Measurements from ENCODE around the gene KCNC4. TPM values are rescaled to one million over a fixed set of nuclear protein-coding genes. Genes with fewer than 3 reads are reported as not detected.

Gene KCNC4
- total RNA-seq, 2 donors from 2014 or later, result 12.2 to 14.7 TPM

GRCh38 chr1:110223127-110223526 is 13.0 kb downstream of the KCNC4 start:
- peaks cover 2% of the 10 kb centered on the region for H3K36me3 Mint-ChIP-seq (ENCODE audit: low read depth)
- ATAC-seq, result no peak
- H3K4me1 Mint-ChIP-seq, result peaks cover 8% of the 10 kb centered on the region
- DNase-seq, result no peak
- no peak overlapping the region for H3K27ac Mint-ChIP-seq
- H3K27me3 Mint-ChIP-seq, result no peaks in the 10 kb centered on the region
- H3K9me3 ChIP-seq (ENCODE audit: control insufficient read depth, low read length, poor library complexity, severe bottlenecking), result no peaks in the 10 kb centered on the region
- H3K4me3 Mint-ChIP-seq, result no peak overlapping the region

GRCh38 chr1:110223581-110223980 is 13.5 kb downstream of the KCNC4 start:
- H3K27me3 Mint-ChIP-seq, result no peaks in the 10 kb centered on the region
- ATAC-seq (no peak), DNase-seq (no peak)
- H3K4me3 Mint-ChIP-seq, result no peak overlapping the region
- no peaks in the 10 kb centered on the region for H3K9me3 ChIP-seq (ENCODE audit: control insufficient read depth, low read length, poor library complexity, severe bottlenecking)
- H3K4me1 Mint-ChIP-seq, result peaks cover 4% of the 10 kb centered on the region
- H3K27ac Mint-ChIP-seq, result no peak overlapping the region
- H3K36me3 Mint-ChIP-seq (ENCODE audit: low read depth), result peaks cover 2% of the 10 kb centered on the region

- Mint-ChIP-seq H3K27ac (no peak overlapping the region), H3K36me3 (ENCODE audit: low read depth) (peaks cover 2% of the 10 kb centered on the region), H3K4me3 (no peak overlapping the region), H3K4me1 (peaks cover 3% of the 10 kb centered on the region), H3K27me3 (no peaks in the 10 kb centered on the region)
- no peaks in the 10 kb centered on the region for H3K9me3 ChIP-seq (ENCODE audit: control insufficient read depth, low read length, poor library complexity, severe bottlenecking)
- ATAC-seq, result no peak
- no peak for DNase-seq
Observed at GRCh38 chr1:110224240-110224995, 14.3 kb downstream of the KCNC4 start.

- Mint-ChIP-seq H3K4me1 (peaks cover 3% of the 10 kb centered on the region), H3K36me3 (ENCODE audit: low read depth) (peaks cover 2% of the 10 kb centered on the region), H3K27me3 (no peaks in the 10 kb centered on the region), H3K4me3 (no peak overlapping the region), H3K27ac (no peak overlapping the region)
- no peaks in the 10 kb centered on the region for H3K9me3 ChIP-seq (ENCODE audit: control insufficient read depth, low read length, poor library complexity, severe bottlenecking)
- ATAC-seq (no peak), DNase-seq (no peak)
Observed at GRCh38 chr1:110225212-110225611, 15.1 kb downstream of the KCNC4 start.

- DNase-seq, result no peak
- no peak overlapping the region for H3K27ac Mint-ChIP-seq
- H3K4me3 Mint-ChIP-seq, result no peak overlapping the region
Observed at GRCh38 chr1:110225756-110226404, 15.8 kb downstream of the KCNC4 start.

GRCh38 chr1:110227774-110228173 is 17.7 kb downstream of the KCNC4 start:
- peaks cover 3% of the 10 kb centered on the region for H3K4me1 Mint-ChIP-seq
- ATAC-seq (no peak), DNase-seq (no peak)
- H3K36me3 Mint-ChIP-seq (ENCODE audit: low read depth), result peaks cover 4% of the 10 kb centered on the region
- H3K27me3 Mint-ChIP-seq, result no peaks in the 10 kb centered on the region
- no peak overlapping the region for H3K27ac Mint-ChIP-seq
- H3K9me3 ChIP-seq (ENCODE audit: control insufficient read depth, low read length, poor library complexity, severe bottlenecking), result no peaks in the 10 kb centered on the region
- no peak overlapping the region for H3K4me3 Mint-ChIP-seq

More at GRCh38 chr1:110225756-110226404, 15.8 kb downstream of the KCNC4 start:
- no peaks in the 10 kb centered on the region for H3K9me3 ChIP-seq (ENCODE audit: control insufficient read depth, low read length, poor library complexity, severe bottlenecking)
- ATAC-seq, result no peak
- H3K36me3 Mint-ChIP-seq (ENCODE audit: low read depth), result peaks cover 2% of the 10 kb centered on the region
- H3K4me1 Mint-ChIP-seq, result peaks cover 3% of the 10 kb centered on the region
- H3K27me3 Mint-ChIP-seq, result no peaks in the 10 kb centered on the region

- Mint-ChIP-seq H3K4me3 (no peak overlapping the region), H3K36me3 (ENCODE audit: low read depth) (peaks cover 4% of the 10 kb centered on the region), H3K27me3 (no peaks in the 10 kb centered on the region), H3K4me1 (peaks cover 3% of the 10 kb centered on the region), H3K27ac (peak overlapping the region; percentile 19)
- ATAC-seq (no peak), DNase-seq (no peak)
- H3K9me3 ChIP-seq (ENCODE audit: control insufficient read depth, low read length, poor library complexity, severe bottlenecking), result no peaks in the 10 kb centered on the region
Observed at GRCh38 chr1:110228381-110228780, 18.3 kb downstream of the KCNC4 start.

- no peak overlapping the region for H3K4me3 Mint-ChIP-seq
- H3K27me3 Mint-ChIP-seq, result no peaks in the 10 kb centered on the region
- H3K27ac Mint-ChIP-seq, result peak overlapping the region; percentile 19
Observed at GRCh38 chr1:110228869-110229268, 18.8 kb downstream of the KCNC4 start.

GRCh38 chr1:110229348-110230001 is 19.4 kb downstream of the KCNC4 start:
- peaks cover 5% of the 10 kb centered on the region for H3K36me3 Mint-ChIP-seq (ENCODE audit: low read depth)
- ATAC-seq (no peak), DNase-seq (no peak)
- no peak overlapping the region for H3K4me3 Mint-ChIP-seq
- H3K27ac Mint-ChIP-seq, result peak overlapping the region; percentile 19
- no peaks in the 10 kb centered on the region for H3K27me3 Mint-ChIP-seq
- peaks cover 4% of the 10 kb centered on the region for H3K4me1 Mint-ChIP-seq
- no peaks in the 10 kb centered on the region for H3K9me3 ChIP-seq (ENCODE audit: control insufficient read depth, low read length, poor library complexity, severe bottlenecking)

More at GRCh38 chr1:110228869-110229268, 18.8 kb downstream of the KCNC4 start:
- ATAC-seq, result no peak
- Mint-ChIP-seq H3K36me3 (ENCODE audit: low read depth) (peaks cover 6% of the 10 kb centered on the region), H3K4me1 (peaks cover 3% of the 10 kb centered on the region)
- no peak for DNase-seq
- no peaks in the 10 kb centered on the region for H3K9me3 ChIP-seq (ENCODE audit: control insufficient read depth, low read length, poor library complexity, severe bottlenecking)

GRCh38 chr1:110230381-110231199 is 20.5 kb downstream of the KCNC4 start:
- no peak for ATAC-seq
- Mint-ChIP-seq H3K27me3 (no peaks in the 10 kb centered on the region), H3K27ac (no peak overlapping the region), H3K36me3 (ENCODE audit: low read depth) (peaks cover 5% of the 10 kb centered on the region), H3K4me3 (no peak overlapping the region), H3K4me1 (peaks cover 4% of the 10 kb centered on the region)
- DNase-seq, result no peak
- no peaks in the 10 kb centered on the region for H3K9me3 ChIP-seq (ENCODE audit: control insufficient read depth, low read length, poor library complexity, severe bottlenecking)

- Mint-ChIP-seq H3K27ac (no peak overlapping the region), H3K4me3 (no peak overlapping the region), H3K36me3 (ENCODE audit: low read depth) (peaks cover 8% of the 10 kb centered on the region), H3K27me3 (no peaks in the 10 kb centered on the region), H3K4me1 (peaks cover 2% of the 10 kb centered on the region)
- H3K9me3 ChIP-seq (ENCODE audit: control insufficient read depth, low read length, poor library complexity, severe bottlenecking), result no peaks in the 10 kb centered on the region
- ATAC-seq, result no peak
- DNase-seq, result no peak
Observed at GRCh38 chr1:110233861-110234260, 23.7 kb downstream of the KCNC4 start.

- no peak overlapping the region for H3K4me3 Mint-ChIP-seq
- ATAC-seq (no peak), DNase-seq (no peak)
- no peaks in the 10 kb centered on the region for H3K27me3 Mint-ChIP-seq
- H3K27ac Mint-ChIP-seq, result no peak overlapping the region
- peaks cover 9% of the 10 kb centered on the region for H3K36me3 Mint-ChIP-seq (ENCODE audit: low read depth)
- H3K4me1 Mint-ChIP-seq, result peaks cover 3% of the 10 kb centered on the region
- no peaks in the 10 kb centered on the region for H3K9me3 ChIP-seq (ENCODE audit: control insufficient read depth, low read length, poor library complexity, severe bottlenecking)
Observed at GRCh38 chr1:110234691-110235090, 24.6 kb downstream of the KCNC4 start.
